Activated CD8-positive, alpha-beta memory T cell treated with anti-CD3 and anti-CD28 coated beads, Interleukin-2, amount 10 ng/mL, durations not matched to agents 7 days and 5 days (primary cell): ENCODE data around the gene SNAPC2. TPM values are rescaled to one million over a fixed set of nuclear protein-coding genes. Genes with fewer than 3 reads are reported as not detected.
A peak's percentile ranks its signal among the peaks of the same experiment; 100 is the strongest.

ENCODE experiments used
- ATAC-seq: fragments of 150-1000 bp; cut with Tn5 transposase; one replicate; pipeline ENCODE4 v1.10.0; 2021; ENCODE audit warnings: moderate library complexity
- CTCF ChIA-PET: fragments of 350-600 bp; sonication (Branson Sonifier 250); formaldehyde crosslinking; loops from one replicate; lab custom pipeline; 2021; ENCODE audit warnings: antibody characterized with exemption; lab: Charles Lee
- DNase-seq: peaks from one replicate; pipeline ENCODE4 v3.0.0-alpha.2; 2020
- H3K27ac Mint-ChIP-seq: one replicate; pipeline ENCODE4 v1.8.0; 2021; ENCODE audit warnings: mild to moderate bottlenecking, mixed read lengths
- H3K27me3 Mint-ChIP-seq: one replicate; pipeline ENCODE4 v1.8.0; 2021; ENCODE audit warnings: mixed read lengths
- H3K36me3 Mint-ChIP-seq: one replicate; pipeline ENCODE4 v1.8.0; 2021; ENCODE audit warnings: mild to moderate bottlenecking, mixed read lengths
- H3K4me1 Mint-ChIP-seq: one replicate; pipeline ENCODE4 v1.8.0; 2021; ENCODE audit warnings: mixed read lengths
- H3K4me3 Mint-ChIP-seq: one replicate; pipeline ENCODE4 v1.8.0; 2021; ENCODE audit warnings: mild to moderate bottlenecking, moderate library complexity, mixed read lengths
- H3K9me3 Mint-ChIP-seq: one replicate; pipeline ENCODE4 v1.8.0; 2022; ENCODE audit warnings: low read depth, mixed read lengths
- total RNA-seq, 2 experiments: library from RNA; stranded (reverse); gene quantifications; one replicate each; pipeline ENCODE4 v1.2.3, GENCODE V29; 2021

The SNAPC2 gene
- total RNA-seq, 2 experiments from 2014 or later, result 18.0 to 24.0 TPM

- ATAC-seq (no peak), DNase-seq (no peak)
- CTCF ChIA-PET, result interaction anchor here (2.3 to 3.7 kb wide), 4 partner anchors 10 to 72 kb away, joined by 8 to 40 read pairs (median 11); partner anchors contain the start of genes MAP2K7, SNAPC2 and TIMM44
- peaks cover 9% of the 10 kb centered on the region for H3K36me3 Mint-ChIP-seq
- no peaks in the 10 kb centered on the region for H3K27me3 Mint-ChIP-seq
- no peak overlapping the region for H3K4me3 Mint-ChIP-seq
- H3K9me3 Mint-ChIP-seq, result no peaks in the 10 kb centered on the region
- H3K4me1 Mint-ChIP-seq, result peaks cover 7% of the 10 kb centered on the region
- H3K27ac Mint-ChIP-seq, result no peak overlapping the region
Measured at GRCh38 chr19:7930765-7931164, 10.6 kb downstream of the SNAPC2 start.

GRCh38 chr19:7931221-7932061 is 11.3 kb downstream of the SNAPC2 start:
- DNase-seq, result no peak
- H3K9me3 Mint-ChIP-seq, result no peaks in the 10 kb centered on the region
- H3K4me3 Mint-ChIP-seq, result no peak overlapping the region
- no peak for ATAC-seq
- CTCF ChIA-PET, result interaction anchor here (2.3 to 3.7 kb wide), 4 partner anchors 11 to 71 kb away, joined by 8 to 40 read pairs (median 11); partner anchors contain the start of genes MAP2K7, SNAPC2 and TIMM44
- H3K27me3 Mint-ChIP-seq, result no peaks in the 10 kb centered on the region
- peaks cover 4% of the 10 kb centered on the region for H3K4me1 Mint-ChIP-seq
- H3K36me3 Mint-ChIP-seq, result peaks cover 9% of the 10 kb centered on the region
- no peak overlapping the region for H3K27ac Mint-ChIP-seq

- DNase-seq (no peak), ATAC-seq (no peak)
- peaks cover 9% of the 10 kb centered on the region for H3K36me3 Mint-ChIP-seq
- H3K27me3 Mint-ChIP-seq, result no peaks in the 10 kb centered on the region
- H3K4me3 Mint-ChIP-seq, result no peak overlapping the region
- H3K27ac Mint-ChIP-seq, result no peak overlapping the region
- CTCF ChIA-PET, result no interaction called here
- no peaks in the 10 kb centered on the region for H3K9me3 Mint-ChIP-seq
- peaks cover 3% of the 10 kb centered on the region for H3K4me1 Mint-ChIP-seq
Measured at GRCh38 chr19:7932276-7932929, 12.3 kb downstream of the SNAPC2 start.

- Mint-ChIP-seq H3K4me1 (peaks cover 3% of the 10 kb centered on the region), H3K9me3 (no peaks in the 10 kb centered on the region), H3K27me3 (no peaks in the 10 kb centered on the region), H3K36me3 (peaks cover 12% of the 10 kb centered on the region), H3K27ac (no peak overlapping the region), H3K4me3 (no peak overlapping the region)
- no peak for ATAC-seq
- CTCF ChIA-PET, result no interaction called here
- no peak for DNase-seq
Measured at GRCh38 chr19:7932930-7933300, 12.8 kb downstream of the SNAPC2 start.

GRCh38 chr19:7933411-7933810 is 13.3 kb downstream of the SNAPC2 start:
- Mint-ChIP-seq H3K27me3 (no peaks in the 10 kb centered on the region), H3K27ac (no peak overlapping the region), H3K9me3 (no peaks in the 10 kb centered on the region), H3K4me3 (no peak overlapping the region), H3K4me1 (peaks cover under 1% of the 10 kb centered on the region), H3K36me3 (peaks cover 13% of the 10 kb centered on the region)
- DNase-seq, result no peak
- CTCF ChIA-PET, result no interaction called here
- ATAC-seq, result no peak

GRCh38 chr19:7933828-7934725 is 13.9 kb downstream of the SNAPC2 start:
- DNase-seq (no peak), ATAC-seq (no peak)
- H3K36me3 Mint-ChIP-seq, result peaks cover 17% of the 10 kb centered on the region
- no peaks in the 10 kb centered on the region for H3K27me3 Mint-ChIP-seq
- H3K9me3 Mint-ChIP-seq, result no peaks in the 10 kb centered on the region
- no peak overlapping the region for H3K4me3 Mint-ChIP-seq
- no peak overlapping the region for H3K27ac Mint-ChIP-seq
- no peaks in the 10 kb centered on the region for H3K4me1 Mint-ChIP-seq
- CTCF ChIA-PET, result no interaction called here

GRCh38 chr19:7934766-7935165 is 14.6 kb downstream of the SNAPC2 start:
- DNase-seq, result no peak
- no peaks in the 10 kb centered on the region for H3K27me3 Mint-ChIP-seq
- no peak overlapping the region for H3K4me3 Mint-ChIP-seq
- no peak overlapping the region for H3K27ac Mint-ChIP-seq
- H3K36me3 Mint-ChIP-seq, result peaks cover 17% of the 10 kb centered on the region
- CTCF ChIA-PET, result interaction anchor here (0.9 to 1.1 kb wide), 2 partner anchors 9 to 31 kb away, joined by 3 to 4 read pairs; partner anchors contain the start of genes MAP2K7 and TIMM44
- H3K9me3 Mint-ChIP-seq, result no peaks in the 10 kb centered on the region
- no peaks in the 10 kb centered on the region for H3K4me1 Mint-ChIP-seq
- ATAC-seq, result no peak

GRCh38 chr19:7940841-7941240 is 20.7 kb downstream of the SNAPC2 start:
- H3K9me3 Mint-ChIP-seq, result no peaks in the 10 kb centered on the region
- CTCF ChIA-PET, result interaction anchor here (5.7 kb wide), 1 partner anchor 20 kb away, joined by 75 read pairs; the partner anchor contains the start of gene SNAPC2
- H3K27me3 Mint-ChIP-seq, result no peaks in the 10 kb centered on the region
- no peak overlapping the region for H3K27ac Mint-ChIP-seq
- peaks cover 16% of the 10 kb centered on the region for H3K36me3 Mint-ChIP-seq
- peaks cover 33% of the 10 kb centered on the region for H3K4me1 Mint-ChIP-seq
- ATAC-seq, result no peak
- DNase-seq, result no peak
- H3K4me3 Mint-ChIP-seq, result peak overlapping the region; percentile 18

- peaks cover 33% of the 10 kb centered on the region for H3K4me1 Mint-ChIP-seq
- H3K27me3 Mint-ChIP-seq, result no peaks in the 10 kb centered on the region
- no peak for DNase-seq
- H3K9me3 Mint-ChIP-seq, result no peaks in the 10 kb centered on the region
- CTCF ChIA-PET, result interaction anchor here (3.4 to 5.7 kb wide), 2 partner anchors 21 to 63 kb away, joined by 74 to 75 read pairs; partner anchors contain the start of genes ELAVL1 and SNAPC2
- H3K36me3 Mint-ChIP-seq, result peaks cover 16% of the 10 kb centered on the region
- H3K27ac Mint-ChIP-seq, result peak overlapping the region; percentile 60
- no peak for ATAC-seq
- peak overlapping the region; percentile 83 for H3K4me3 Mint-ChIP-seq
Measured at GRCh38 chr19:7941895-7942596, 21.9 kb downstream of the SNAPC2 start.

GRCh38 chr19:7942981-7943443 is 22.9 kb downstream of the SNAPC2 start:
- Mint-ChIP-seq H3K27ac (peak overlapping the region; percentile 91), H3K27me3 (no peaks in the 10 kb centered on the region), H3K36me3 (peaks cover 13% of the 10 kb centered on the region), H3K4me3 (peak overlapping the region; percentile 83), H3K9me3 (no peaks in the 10 kb centered on the region), H3K4me1 (peaks cover 33% of the 10 kb centered on the region)
- DNase-seq, result no peak
- CTCF ChIA-PET, result interaction anchor here (0.6 to 5.7 kb wide), 21 partner anchors 14 to 399 kb away, joined by 3 to 75 read pairs (median 7); partner anchors contain the start of genes CTXN1, ELAVL1, MAP2K7 and PET100
- peak; percentile 6 for ATAC-seq

- peaks cover 33% of the 10 kb centered on the region for H3K4me1 Mint-ChIP-seq
- peak within 1 kb of the TSS; percentile 91 for H3K27ac Mint-ChIP-seq
- H3K27me3 Mint-ChIP-seq, result no peaks in the 10 kb centered on the region
- H3K36me3 Mint-ChIP-seq, result peaks cover 13% of the 10 kb centered on the region
- H3K4me3 Mint-ChIP-seq, result peak within 1 kb of the TSS; percentile 83
- peak; percentile 100 for DNase-seq
- no peaks in the 10 kb centered on the region for H3K9me3 Mint-ChIP-seq
- CTCF ChIA-PET, result interaction anchor here (0.6 to 5.7 kb wide), 33 partner anchors 8 to 478 kb away, joined by 3 to 75 read pairs (median 5); partner anchors contain the start of genes CTXN1, ELAVL1, MAP2K7 and PET100
- ATAC-seq, result peak; percentile 99
Measured at GRCh38 chr19:7943444-7944176, 23.5 kb downstream of the SNAPC2 start, which contains the start of gene TIMM44. TSS of gene TIMM44 (minus strand) at chr19:7943666. CDS start at chr19:7943651, 15 bp downstream.
